ENCODE measurements around the gene SMIM15. TPM values are rescaled to one million over a fixed set of nuclear protein-coding genes. Genes with fewer than 3 reads are reported as not detected.
A peak's percentile ranks its signal among the peaks of the same experiment; 100 is the strongest.

Gene SMIM15
- total RNA-seq, 4 donors from 2014 or later, result 6.6 to 56.9 (median 30.9) TPM

DNA sequence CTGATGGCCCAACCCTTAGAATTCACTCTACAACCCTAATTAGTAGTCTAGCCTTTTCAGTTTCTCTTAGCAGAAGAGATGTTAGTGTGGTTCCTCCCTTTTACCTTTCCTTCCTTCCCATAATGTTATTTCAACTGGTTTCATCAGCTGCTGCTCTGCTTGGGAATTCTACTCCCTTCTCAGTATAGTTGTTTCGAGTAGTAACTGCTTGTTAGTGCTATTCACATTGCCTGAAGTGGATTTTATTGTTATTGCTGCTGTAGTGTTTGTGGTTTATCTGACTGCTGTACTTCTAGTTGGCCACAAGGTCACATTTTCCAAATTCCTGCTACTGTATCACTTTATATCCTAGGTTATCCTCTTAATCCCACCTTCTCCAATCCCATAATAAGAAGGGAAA, 29.7 kb downstream of the SMIM15 start:
- TF ChIP-seq POLR2AphosphoS5 (IDR thresholded peaks at IDR 0.05) (no peak), POLR2A (IDR thresholded peaks at IDR 0.05) (no peak)
- TF ChIP-seq, protein P1, sequence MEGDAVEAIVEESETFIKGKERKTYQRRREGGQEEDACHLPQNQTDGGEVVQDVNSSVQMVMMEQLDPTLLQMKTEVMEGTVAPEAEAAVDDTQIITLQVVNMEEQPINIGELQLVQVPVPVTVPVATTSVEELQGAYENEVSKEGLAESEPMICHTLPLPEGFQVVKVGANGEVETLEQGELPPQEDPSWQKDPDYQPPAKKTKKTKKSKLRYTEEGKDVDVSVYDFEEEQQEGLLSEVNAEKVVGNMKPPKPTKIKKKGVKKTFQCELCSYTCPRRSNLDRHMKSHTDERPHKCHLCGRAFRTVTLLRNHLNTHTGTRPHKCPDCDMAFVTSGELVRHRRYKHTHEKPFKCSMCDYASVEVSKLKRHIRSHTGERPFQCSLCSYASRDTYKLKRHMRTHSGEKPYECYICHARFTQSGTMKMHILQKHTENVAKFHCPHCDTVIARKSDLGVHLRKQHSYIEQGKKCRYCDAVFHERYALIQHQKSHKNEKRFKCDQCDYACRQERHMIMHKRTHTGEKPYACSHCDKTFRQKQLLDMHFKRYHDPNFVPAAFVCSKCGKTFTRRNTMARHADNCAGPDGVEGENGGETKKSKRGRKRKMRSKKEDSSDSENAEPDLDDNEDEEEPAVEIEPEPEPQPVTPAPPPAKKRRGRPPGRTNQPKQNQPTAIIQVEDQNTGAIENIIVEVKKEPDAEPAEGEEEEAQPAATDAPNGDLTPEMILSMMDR (IDR thresholded peaks at IDR 0.05), result peak in 3 of 5 experiments; percentile 25 to 29 (median 26)
- 46 to 75% methylated on average over 1 of the region's 1 CpG for WGBS, 2 donors (ENCODE audit: low coverage in 1 of 2)
- in situ Hi-C loops (cut with MboI; ENCODE audit: low pct_ligation_motif_present in 1 of 4, low pct_unique_long_range_greater_than_20kb in 1 of 4, low sequenced_read_pairs in 3 of 4), result no loop called here
- Histone ChIP-seq H3K27ac (no peak overlapping the region), H3K4me1 (peaks cover 0 to 4% (median 0%) of the 10 kb centered on the region in 4 donors), H3K36me3 (no peaks in the 10 kb centered on the region), H3K9me3 (no peaks in the 10 kb centered on the region), H3K4me3 (no peak overlapping the region), H3K27me3 (no peaks in the 10 kb centered on the region)
- DNase-seq, result no peak
- intact Hi-C loops (cut with DNase I; ENCODE audit: low total_unique reads), result no loop called here

DNA sequence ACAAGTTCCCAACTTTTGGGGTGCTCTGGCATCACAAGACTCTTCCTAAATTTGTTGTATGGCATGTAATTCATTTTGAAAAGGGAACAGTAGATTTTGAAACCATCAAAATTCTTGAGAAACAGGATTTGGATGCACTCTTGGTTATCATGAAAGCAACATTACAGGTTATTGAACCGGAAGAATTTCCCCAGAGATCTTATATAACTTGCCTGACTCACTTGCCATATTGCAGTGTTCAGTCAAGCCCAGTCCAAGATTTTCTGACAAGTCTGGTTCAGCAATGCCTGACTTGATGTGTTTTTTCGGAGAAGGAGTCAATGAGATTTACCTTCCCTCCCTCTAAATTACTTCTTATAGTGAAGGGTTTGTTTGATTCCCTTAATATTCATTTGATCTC, 32.0 kb downstream of the SMIM15 start:
- in situ Hi-C loops (cut with MboI; ENCODE audit: low pct_ligation_motif_present in 1 of 4, low pct_unique_long_range_greater_than_20kb in 1 of 4, low sequenced_read_pairs in 3 of 4), result no loop called here
- no peak for TF ChIP-seq POLR2AphosphoS5 (IDR thresholded peaks at IDR 0.05)
- TF ChIP-seq POLR2A (IDR thresholded peaks at IDR 0.05), result no peak
- no peak for TF ChIP-seq EP300 (IDR thresholded peaks at IDR 0.05; ENCODE audit: low read depth)
- TF ChIP-seq, protein P1 (IDR thresholded peaks at IDR 0.05), result no peak
- Histone ChIP-seq H3K36me3 (no peaks in the 10 kb centered on the region), H3K4me3 (no peak overlapping the region), H3K27me3 (no peaks in the 10 kb centered on the region), H3K27ac (no peak overlapping the region), H3K9me3 (no peaks in the 10 kb centered on the region), H3K4me1 (peaks cover 0 to 4% (median 0%) of the 10 kb centered on the region in 4 donors)
- 90 to 97% methylated on average over 2 of the region's 2 CpGs for WGBS, 2 donors (ENCODE audit: low coverage in 1 of 2)
- no peak for DNase-seq
- intact Hi-C loops (cut with DNase I; ENCODE audit: low total_unique reads), result no loop called here

DNA sequence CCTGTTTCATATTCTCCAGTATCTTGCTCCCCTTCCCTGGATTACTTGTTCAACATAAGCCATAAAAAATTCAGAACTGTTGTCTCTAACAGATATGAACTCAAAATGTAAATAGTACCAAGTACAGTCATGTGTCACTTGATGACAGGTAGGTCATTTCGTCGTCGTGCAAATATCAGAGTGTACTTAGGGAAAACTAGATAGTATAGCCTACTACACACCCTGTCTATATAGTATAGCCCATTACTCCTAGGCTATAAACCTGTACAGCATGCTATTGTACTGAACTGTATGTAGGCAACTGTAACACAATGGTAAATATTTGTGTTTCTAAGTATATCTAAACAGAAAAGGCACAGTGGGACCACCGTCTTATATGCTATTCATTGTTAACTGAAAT, 39.1 kb downstream of the SMIM15 start:
- 76 to 88% methylated on average over 3 to 4 of the region's 4 CpGs for WGBS, 2 donors (ENCODE audit: low coverage in 1 of 2)
- Histone ChIP-seq H3K9me3 (no peaks in the 10 kb centered on the region), H3K4me1 (peaks cover 0 to 7% (median 6%) of the 10 kb centered on the region in 4 donors), H3K4me3 (peak overlapping the region in 1 of 4 donors; percentile 2), H3K27ac (peak overlapping the region; percentile 56 to 75 (median 64)), H3K36me3 (no peaks in the 10 kb centered on the region), H3K27me3 (no peaks in the 10 kb centered on the region)
- DNase-seq, result peak; percentile 27
- TF ChIP-seq POLR2AphosphoS5 (IDR thresholded peaks at IDR 0.05) (peak in 2 of 3 donors; percentile 23 to 57), EP300 (IDR thresholded peaks at IDR 0.05; ENCODE audit: low read depth) (no peak)
- in situ Hi-C loops (cut with MboI; ENCODE audit: low pct_ligation_motif_present in 1 of 4, low pct_unique_long_range_greater_than_20kb in 1 of 4, low sequenced_read_pairs in 3 of 4), result no loop called here
- intact Hi-C loops (cut with DNase I; ENCODE audit: low total_unique reads), result no loop called here

DNA sequence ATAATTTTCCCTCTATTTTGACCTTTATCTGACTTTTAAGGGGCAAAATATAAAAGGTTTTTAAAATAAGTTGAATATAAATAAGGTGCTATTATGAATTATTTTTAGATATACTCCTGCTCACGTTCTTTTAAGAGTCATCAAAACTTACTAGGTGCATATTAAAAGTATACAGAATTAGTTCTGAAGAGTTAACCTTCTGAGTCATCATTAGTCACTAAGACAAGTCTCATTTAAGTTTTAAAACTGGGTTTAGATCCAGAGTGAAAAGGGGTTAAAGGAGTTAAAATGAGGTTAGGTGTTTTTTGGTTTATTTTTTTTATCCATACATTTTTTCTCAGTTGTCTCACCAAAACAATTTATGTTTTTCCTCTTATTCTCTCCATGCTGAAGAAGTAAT, 41.7 kb downstream of the SMIM15 start:
- H3K27me3 ChIP-seq, result no peaks in the 10 kb centered on the region
- H3K36me3 ChIP-seq, result no peaks in the 10 kb centered on the region
- TF ChIP-seq POLR2AphosphoS5 (IDR thresholded peaks at IDR 0.05) (no peak), POLR2A (IDR thresholded peaks at IDR 0.05) (no peak), EP300 (IDR thresholded peaks at IDR 0.05; ENCODE audit: low read depth) (no peak)
- TF ChIP-seq, protein P1 (IDR thresholded peaks at IDR 0.05), result no peak
- WGBS, 2 donors (ENCODE audit: low coverage in 1 of 2), result 67 to 75% methylated on average over 1 of the region's 1 CpG
- no peak for DNase-seq
- peaks cover 0 to 7% (median 6%) of the 10 kb centered on the region in 4 donors for H3K4me1 ChIP-seq
- H3K27ac ChIP-seq, result no peak overlapping the region
- H3K4me3 ChIP-seq, result no peak overlapping the region
- H3K9me3 ChIP-seq, result no peaks in the 10 kb centered on the region
- in situ Hi-C loops (cut with MboI; ENCODE audit: low pct_ligation_motif_present in 1 of 4, low pct_unique_long_range_greater_than_20kb in 1 of 4, low sequenced_read_pairs in 3 of 4), result no loop called here
- intact Hi-C loops (cut with DNase I; ENCODE audit: low total_unique reads), result no loop called here

DNA sequence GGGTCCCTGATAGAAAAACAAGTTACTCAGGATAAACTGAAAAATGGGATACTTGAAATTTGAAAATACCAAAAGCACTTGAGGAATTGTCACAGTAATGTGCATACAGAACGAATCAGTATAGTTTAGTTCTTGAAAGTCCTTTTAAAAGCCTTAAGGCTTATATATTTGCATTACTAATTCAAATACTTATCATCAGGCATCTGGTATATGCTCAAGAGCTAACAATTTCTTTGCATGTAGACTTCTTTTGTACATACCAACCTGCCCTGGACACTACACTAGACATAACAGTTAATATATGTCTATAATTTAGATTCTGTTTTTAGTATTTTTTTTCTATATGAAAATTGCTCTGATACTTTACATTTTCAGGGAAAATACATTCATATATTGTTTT, 43.2 kb downstream of the SMIM15 start:
- Histone ChIP-seq H3K4me3 (no peak overlapping the region), H3K36me3 (no peaks in the 10 kb centered on the region), H3K27ac (no peak overlapping the region), H3K4me1 (peaks cover 0 to 7% (median 6%) of the 10 kb centered on the region in 4 donors), H3K27me3 (no peaks in the 10 kb centered on the region), H3K9me3 (no peaks in the 10 kb centered on the region)
- TF ChIP-seq POLR2AphosphoS5 (IDR thresholded peaks at IDR 0.05) (no peak), EP300 (IDR thresholded peaks at IDR 0.05; ENCODE audit: low read depth) (no peak)
- intact Hi-C loops (cut with DNase I; ENCODE audit: low total_unique reads), result no loop called here
- in situ Hi-C loops (cut with MboI; ENCODE audit: low pct_ligation_motif_present in 1 of 4, low pct_unique_long_range_greater_than_20kb in 1 of 4, low sequenced_read_pairs in 3 of 4), result no loop called here
- WGBS, 2 donors (ENCODE audit: low coverage in 1 of 2), result 83 to 88% methylated on average over 1 of the region's 1 CpG
- no peak for DNase-seq
